ES-I3 (cell line): ENCODE results near the gene ZFP36L1.
A peak's percentile ranks its signal among the peaks of the same experiment; 100 is the strongest.

Experiments
- H3K36me3 ChIP-seq: 2 replicates; pipeline ENCODE4 v1.6.1; 2013; ENCODE audit warnings: mild to moderate bottlenecking, low read length, control low read depth, moderate library complexity; ENCODE audit not compliant: insufficient read depth
- H3K4me1 ChIP-seq: 2 replicates; pipeline ENCODE4 v1.6.1; 2013; ENCODE audit warnings: mild to moderate bottlenecking, control low read depth, low read length; ENCODE audit not compliant: insufficient read depth
- H3K9ac ChIP-seq: 2 replicates; pipeline ENCODE4 v1.6.1; 2013; ENCODE audit warnings: low read depth, mild to moderate bottlenecking, low read length, moderate library complexity
- H3K9me3 ChIP-seq: 2 replicates; pipeline ENCODE4 v1.6.1; 2013; ENCODE audit warnings: mild to moderate bottlenecking, low read length, moderate library complexity; ENCODE audit not compliant: control insufficient read depth, insufficient read depth

ZFP36L1 gene

GRCh38 chr14:68810173-68811153 is 17.6 kb upstream of the ZFP36L1 start:
- no peaks in the 10 kb centered on the region for H3K9me3 ChIP-seq

GRCh38 chr14:68809524-68809923 is 16.7 kb upstream of the ZFP36L1 start:
- no peaks in the 10 kb centered on the region for H3K36me3 ChIP-seq
- H3K4me1 ChIP-seq: peaks cover 14% of the 10 kb centered on the region
- H3K9ac ChIP-seq: no peak overlapping the region
- H3K9me3 ChIP-seq: no peaks in the 10 kb centered on the region; the same call in 1 of the 2 replicates

More at GRCh38 chr14:68810173-68811153, 17.6 kb upstream of the ZFP36L1 start:
- peaks cover 24% of the 10 kb centered on the region for H3K4me1 ChIP-seq
- H3K9ac ChIP-seq: no peak overlapping the region
- H3K36me3 ChIP-seq: no peaks in the 10 kb centered on the region

- no peaks in the 10 kb centered on the region for H3K36me3 ChIP-seq
- H3K9me3 ChIP-seq: peaks cover 2% of the 10 kb centered on the region; the same call in 1 of the 2 replicates
- H3K4me1 ChIP-seq: peaks cover 9% of the 10 kb centered on the region; the same call in 1 of the 2 replicates
- no peak overlapping the region for H3K9ac ChIP-seq
These were observed 16.0 kb upstream of the ZFP36L1 start for GRCh38 chr14:68808696-68809480.

DNA sequence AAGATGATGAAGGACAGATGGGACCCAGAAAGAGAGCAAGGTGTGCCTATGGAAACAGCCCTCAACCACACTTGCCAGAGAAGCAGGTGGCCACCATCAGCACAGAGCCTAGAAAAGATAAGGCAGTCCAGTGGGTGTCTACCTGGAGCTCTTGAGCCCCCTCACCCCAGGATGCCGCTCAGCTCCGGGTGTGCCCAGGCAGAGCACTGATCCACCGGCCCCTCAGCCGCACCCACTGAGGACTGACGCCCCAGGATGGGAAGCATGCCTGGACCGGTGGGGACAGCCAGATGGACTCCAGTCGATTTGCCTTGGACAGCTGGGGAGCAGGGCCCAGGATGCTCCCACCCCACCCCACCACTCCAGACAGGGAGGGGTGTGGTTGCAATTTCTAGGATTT is 15.1 kb upstream of the ZFP36L1 start:
- Histone ChIP-seq H3K36me3 (no peaks in the 10 kb centered on the region), H3K9me3 (peaks cover 2% of the 10 kb centered on the region; the same call in 1 of the 2 replicates), H3K9ac (no peak overlapping the region), H3K4me1 (peaks cover 9% of the 10 kb centered on the region; the same call in 1 of the 2 replicates)

- Histone ChIP-seq H3K9ac (no peak overlapping the region), H3K36me3 (no peaks in the 10 kb centered on the region), H3K4me1 (peaks cover 9% of the 10 kb centered on the region; the same call in 1 of the 2 replicates), H3K9me3 (peaks cover 4% of the 10 kb centered on the region; the same call in 1 of the 2 replicates)
These were observed 14.3 kb upstream of the ZFP36L1 start for GRCh38 chr14:68807148-68807600.

- Histone ChIP-seq H3K9me3 (peaks cover 7% of the 10 kb centered on the region; the same call in 1 of the 2 replicates), H3K9ac (no peak overlapping the region), H3K4me1 (peaks cover 9% of the 10 kb centered on the region; the same call in 1 of the 2 replicates), H3K36me3 (no peaks in the 10 kb centered on the region)
These were observed 13.8 kb upstream of the ZFP36L1 start for GRCh38 chr14:68806526-68807147.

DNA sequence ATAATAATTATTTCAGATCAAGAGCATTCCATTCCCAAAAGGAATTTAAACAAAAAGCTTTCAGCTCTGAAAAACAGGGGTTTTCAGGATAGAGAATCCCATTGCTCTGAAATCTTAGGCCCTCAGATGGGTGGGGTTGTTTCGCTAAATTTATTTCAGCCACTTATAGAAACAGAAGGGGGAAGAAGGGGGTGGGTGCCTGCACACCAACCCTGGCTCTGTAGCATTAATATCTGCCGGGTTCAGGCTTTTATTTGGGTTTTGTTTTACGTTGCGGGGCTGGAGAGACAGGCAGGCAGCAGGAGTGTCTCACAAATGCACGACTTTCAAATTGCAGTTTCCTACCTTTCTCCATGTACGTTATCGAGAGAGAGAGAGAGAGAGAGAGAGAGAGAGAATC is 12.5 kb upstream of the ZFP36L1 start:
- H3K36me3 ChIP-seq: no peaks in the 10 kb centered on the region
- H3K9me3 ChIP-seq: peaks cover 9% of the 10 kb centered on the region; the same call in 1 of the 2 replicates
- peaks cover 9% of the 10 kb centered on the region; the same call in 1 of the 2 replicates for H3K4me1 ChIP-seq
- H3K9ac ChIP-seq: no peak overlapping the region

DNA sequence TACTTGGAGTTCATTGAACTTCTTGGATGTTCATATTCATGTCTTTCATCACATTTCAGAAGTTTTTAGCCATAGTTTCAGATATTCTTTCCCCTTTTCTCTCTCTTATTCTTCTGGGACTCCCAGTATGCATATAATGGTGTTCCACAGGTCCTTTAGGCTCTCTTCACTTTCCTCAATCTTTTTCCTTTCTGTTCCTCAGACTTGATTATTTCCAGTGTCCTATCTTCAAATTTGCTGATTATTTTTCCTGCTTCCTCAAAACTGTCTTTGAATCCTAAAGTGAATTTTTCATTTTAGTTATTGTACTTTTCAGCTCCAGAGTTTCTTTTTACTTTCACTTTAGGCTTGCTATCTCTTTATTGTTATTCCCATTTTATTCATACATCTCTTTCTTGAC is 8.8 kb upstream of the ZFP36L1 start:
- Histone ChIP-seq H3K36me3 (no peaks in the 10 kb centered on the region), H3K9ac (no peak overlapping the region), H3K4me1 (peaks cover 10% of the 10 kb centered on the region), H3K9me3 (peaks cover 9% of the 10 kb centered on the region; the same call in 1 of the 2 replicates)

DNA sequence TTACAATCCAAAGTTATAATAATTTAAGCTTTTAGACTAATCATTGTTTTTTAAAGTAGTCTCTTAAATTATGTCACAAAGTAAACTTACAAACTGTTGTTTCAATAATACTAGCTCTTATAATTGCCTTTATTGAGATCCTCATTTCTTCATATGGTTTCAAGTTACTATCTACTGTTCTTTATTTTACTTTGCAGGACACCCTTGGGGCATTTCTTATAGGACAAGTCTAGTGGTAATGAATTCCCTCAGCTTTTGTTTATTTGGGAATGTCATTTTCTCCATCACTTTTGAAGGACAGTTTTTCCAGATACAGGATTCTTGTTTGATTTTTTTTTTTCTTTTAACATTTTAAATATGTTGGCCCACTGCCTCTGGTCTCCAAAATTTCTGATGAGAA is 8.1 kb upstream of the ZFP36L1 start:
- Histone ChIP-seq H3K9me3 (peaks cover 9% of the 10 kb centered on the region; the same call in 1 of the 2 replicates), H3K36me3 (no peaks in the 10 kb centered on the region), H3K9ac (no peak overlapping the region), H3K4me1 (peaks cover 12% of the 10 kb centered on the region)

DNA sequence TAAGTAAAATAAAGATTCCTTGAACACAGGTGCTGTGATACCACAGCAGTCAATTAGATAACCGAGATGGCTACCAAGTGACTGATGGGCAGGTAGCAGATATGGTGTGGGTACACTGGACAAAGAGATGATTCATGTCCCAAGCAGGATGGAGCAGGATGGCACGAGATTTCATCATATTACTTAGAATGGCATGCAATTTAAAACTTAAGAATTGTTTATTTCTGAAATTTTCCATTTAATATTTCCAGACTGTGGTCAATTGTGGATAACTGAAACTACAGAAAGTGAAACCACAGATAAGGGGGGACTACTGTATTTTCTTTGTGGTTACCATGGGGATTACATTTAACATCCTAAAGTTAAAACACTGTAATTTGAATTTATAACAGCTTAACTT is 7.5 kb upstream of the ZFP36L1 start:
- H3K4me1 ChIP-seq: peaks cover 12% of the 10 kb centered on the region
- no peak overlapping the region for H3K9ac ChIP-seq
- H3K36me3 ChIP-seq: no peaks in the 10 kb centered on the region
- peaks cover 9% of the 10 kb centered on the region; the same call in 1 of the 2 replicates for H3K9me3 ChIP-seq

- Histone ChIP-seq H3K36me3 (no peaks in the 10 kb centered on the region), H3K9me3 (peaks cover 8% of the 10 kb centered on the region; the same call in 1 of the 2 replicates), H3K9ac (no peak overlapping the region), H3K4me1 (peaks cover 12% of the 10 kb centered on the region)
These were observed 5.8 kb upstream of the ZFP36L1 start for GRCh38 chr14:68798621-68799020.

- Histone ChIP-seq H3K9me3 (peaks cover 6% of the 10 kb centered on the region; the same call in 1 of the 2 replicates), H3K4me1 (peaks cover 12% of the 10 kb centered on the region), H3K36me3 (no peaks in the 10 kb centered on the region), H3K9ac (peak overlapping the region; percentile 97; the same call in 1 of the 2 replicates)
These were observed 4.3 kb upstream of the ZFP36L1 start for GRCh38 chr14:68797121-68797670.

DNA sequence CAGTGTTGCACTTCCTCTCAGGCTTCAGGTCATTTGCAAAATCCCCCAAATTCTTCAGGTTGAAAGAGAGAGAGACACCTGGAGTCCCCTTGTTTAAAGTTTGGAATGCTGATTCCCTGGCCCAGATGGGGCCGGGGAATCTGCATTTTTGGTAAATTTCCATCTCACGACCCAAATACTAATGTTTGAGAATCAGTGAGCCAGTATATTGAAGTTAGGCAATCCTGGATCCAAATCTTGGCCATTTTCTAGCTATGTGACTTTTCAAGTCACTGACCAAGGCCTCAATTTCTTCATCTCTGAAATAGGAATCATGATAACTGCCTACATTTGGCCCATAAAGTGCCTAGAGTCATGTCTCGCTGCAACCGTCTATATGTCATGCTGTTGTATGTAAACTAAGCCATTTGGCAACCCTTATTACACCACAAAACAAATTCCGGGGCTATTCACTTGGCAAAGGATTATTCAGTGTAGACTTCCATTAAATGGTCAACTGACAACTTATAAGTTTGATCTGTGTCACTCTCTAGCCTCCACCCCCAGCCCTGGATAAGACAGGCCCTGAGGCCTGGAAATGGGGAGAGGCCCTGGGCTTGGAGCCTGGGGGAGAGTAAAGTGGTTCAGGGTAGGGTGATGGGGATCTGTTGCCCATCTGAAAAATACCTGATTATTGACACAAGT is 3.7 kb upstream of the ZFP36L1 start:
- H3K4me1 ChIP-seq: peaks cover 12% of the 10 kb centered on the region
- peak overlapping the region; percentile 97 for H3K9ac ChIP-seq
- 0 out of 2 replicates have a peak, but pooled peaks cover 2% of the 10 kb centered on the region for H3K9me3 ChIP-seq
- peaks cover 2% of the 10 kb centered on the region; the same call in 1 of the 2 replicates for H3K36me3 ChIP-seq
